ENCODE data around the gene DDO. TPM values are rescaled to one million over a fixed set of nuclear protein-coding genes. Genes with fewer than 3 reads are reported as not detected.

DDO gene
- total RNA-seq (2014; rRNA removed; shearing (Covaris generic)) = 0.89 and 1.0 TPM in 2 replicates
- 0.08 and 0.31 TPM in 2 replicates for polyA plus RNA-seq (2014; cell fraction: nucleus; rRNA removed)

GRCh38 chr6:110415086-110415916 is at the start of gene DDO:
TSS of gene DDO (minus strand) at chr6:110415575. CDS start at chr6:110413462, 2,113 bp downstream.
- DNase-seq (ENCODE audit: extremely low read depth, low read depth) = peak; percentile 18

GRCh38 chr6:110462884-110463481 is 47.6 kb upstream of the DDO start:
- DNase-seq (ENCODE audit: extremely low read depth, low read depth) = no peak

- no peak for DNase-seq (ENCODE audit: extremely low read depth, low read depth)
Observed at GRCh38 chr6:110461376-110461775, 46.0 kb upstream of the DDO start.

GRCh38 chr6:110459137-110459536 is 43.8 kb upstream of the DDO start:
- DNase-seq (ENCODE audit: extremely low read depth, low read depth) = no peak

- no peak for DNase-seq (ENCODE audit: extremely low read depth, low read depth)
Observed at GRCh38 chr6:110458476-110458875, 43.1 kb upstream of the DDO start.

GRCh38 chr6:110457567-110458175 is 42.3 kb upstream of the DDO start:
- DNase-seq (ENCODE audit: extremely low read depth, low read depth) = peak; percentile 26

- no peak for DNase-seq (ENCODE audit: extremely low read depth, low read depth)
Observed at GRCh38 chr6:110456694-110457093, 41.3 kb upstream of the DDO start.

GRCh38 chr6:110449541-110449895 is 34.1 kb upstream of the DDO start:
- no peak for DNase-seq (ENCODE audit: extremely low read depth, low read depth)

GRCh38 chr6:110448846-110449540 is 33.6 kb upstream of the DDO start:
- DNase-seq (ENCODE audit: extremely low read depth, low read depth) = no peak

- DNase-seq (ENCODE audit: extremely low read depth, low read depth) = no peak
Observed at GRCh38 chr6:110447761-110448160, 32.4 kb upstream of the DDO start.

GRCh38 chr6:110446405-110446804 is 31.0 kb upstream of the DDO start:
- DNase-seq (ENCODE audit: extremely low read depth, low read depth) = no peak

GRCh38 chr6:110440026-110440425 is 24.7 kb upstream of the DDO start:
- DNase-seq (ENCODE audit: extremely low read depth, low read depth) = no peak

- no peak for DNase-seq (ENCODE audit: extremely low read depth, low read depth)
Observed at GRCh38 chr6:110439356-110439755, 24.0 kb upstream of the DDO start.

GRCh38 chr6:110434961-110435602 is 19.7 kb upstream of the DDO start:
- DNase-seq (ENCODE audit: extremely low read depth, low read depth) = no peak

- DNase-seq (ENCODE audit: extremely low read depth, low read depth) = no peak
Observed at GRCh38 chr6:110432285-110432900, 17.0 kb upstream of the DDO start.

GRCh38 chr6:110430741-110431140 is 15.4 kb upstream of the DDO start:
- no peak for DNase-seq (ENCODE audit: extremely low read depth, low read depth)

GRCh38 chr6:110430236-110430635 is 14.9 kb upstream of the DDO start:
- no peak for DNase-seq (ENCODE audit: extremely low read depth, low read depth)

- no peak for DNase-seq (ENCODE audit: extremely low read depth, low read depth)
Observed at GRCh38 chr6:110428153-110428552, 12.8 kb upstream of the DDO start.

- no peak for DNase-seq (ENCODE audit: extremely low read depth, low read depth)
Observed at GRCh38 chr6:110425816-110426215, 10.4 kb upstream of the DDO start.

GRCh38 chr6:110422444-110422822 is 7.1 kb upstream of the DDO start:
- no peak for DNase-seq (ENCODE audit: extremely low read depth, low read depth)

Measured in NCI-H460 (cell line).